ENCODE data around the gene SCNN1G. TPM values are rescaled to one million over a fixed set of nuclear protein-coding genes. Genes with fewer than 3 reads are reported as not detected.

The SCNN1G gene
- total and polyA plus RNA-seq, 9 of the 15 experiments (the other 6 are each of a cell fraction or from before 2014, with no cell fraction given) = not detected

DNA sequence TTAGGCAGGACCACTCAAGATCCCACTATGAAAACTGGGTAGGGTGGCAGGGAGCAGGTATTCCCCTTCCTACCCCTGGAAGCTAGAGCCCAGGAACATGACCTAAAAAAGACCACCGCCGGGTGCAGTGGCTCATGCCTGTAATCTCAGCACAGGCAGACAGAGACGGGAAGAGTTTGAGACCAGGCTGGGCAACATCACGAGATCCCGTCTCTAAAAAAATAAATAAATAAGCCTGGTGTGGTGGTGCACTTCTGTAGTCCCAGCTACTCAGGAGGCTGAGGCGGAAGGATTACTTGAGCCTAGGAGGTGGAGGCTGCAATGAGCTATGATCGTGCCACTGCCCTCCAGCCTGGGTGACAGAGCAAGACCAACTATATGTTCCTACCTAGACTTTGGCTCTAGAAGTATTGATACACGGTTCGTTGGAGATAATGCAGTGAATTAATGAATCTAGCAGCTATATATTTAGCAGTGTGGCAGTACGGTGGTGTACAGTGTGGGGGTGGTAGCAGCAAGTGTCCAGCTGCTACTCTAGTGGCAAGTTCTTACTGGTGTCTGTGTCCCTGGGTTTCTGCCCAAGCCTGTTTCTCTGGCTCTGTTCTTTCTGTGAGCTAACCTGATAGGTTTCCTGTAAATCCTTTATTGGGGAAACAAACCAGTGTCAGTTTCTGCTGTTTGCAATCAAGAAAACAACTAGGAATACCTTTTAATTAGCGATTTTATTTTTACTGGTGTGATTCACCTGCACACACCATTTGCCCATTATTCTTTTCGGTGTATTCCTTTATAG is 30.0 kb upstream of the SCNN1G start (continued):
- TF ChIP-seq, protein P1, sequence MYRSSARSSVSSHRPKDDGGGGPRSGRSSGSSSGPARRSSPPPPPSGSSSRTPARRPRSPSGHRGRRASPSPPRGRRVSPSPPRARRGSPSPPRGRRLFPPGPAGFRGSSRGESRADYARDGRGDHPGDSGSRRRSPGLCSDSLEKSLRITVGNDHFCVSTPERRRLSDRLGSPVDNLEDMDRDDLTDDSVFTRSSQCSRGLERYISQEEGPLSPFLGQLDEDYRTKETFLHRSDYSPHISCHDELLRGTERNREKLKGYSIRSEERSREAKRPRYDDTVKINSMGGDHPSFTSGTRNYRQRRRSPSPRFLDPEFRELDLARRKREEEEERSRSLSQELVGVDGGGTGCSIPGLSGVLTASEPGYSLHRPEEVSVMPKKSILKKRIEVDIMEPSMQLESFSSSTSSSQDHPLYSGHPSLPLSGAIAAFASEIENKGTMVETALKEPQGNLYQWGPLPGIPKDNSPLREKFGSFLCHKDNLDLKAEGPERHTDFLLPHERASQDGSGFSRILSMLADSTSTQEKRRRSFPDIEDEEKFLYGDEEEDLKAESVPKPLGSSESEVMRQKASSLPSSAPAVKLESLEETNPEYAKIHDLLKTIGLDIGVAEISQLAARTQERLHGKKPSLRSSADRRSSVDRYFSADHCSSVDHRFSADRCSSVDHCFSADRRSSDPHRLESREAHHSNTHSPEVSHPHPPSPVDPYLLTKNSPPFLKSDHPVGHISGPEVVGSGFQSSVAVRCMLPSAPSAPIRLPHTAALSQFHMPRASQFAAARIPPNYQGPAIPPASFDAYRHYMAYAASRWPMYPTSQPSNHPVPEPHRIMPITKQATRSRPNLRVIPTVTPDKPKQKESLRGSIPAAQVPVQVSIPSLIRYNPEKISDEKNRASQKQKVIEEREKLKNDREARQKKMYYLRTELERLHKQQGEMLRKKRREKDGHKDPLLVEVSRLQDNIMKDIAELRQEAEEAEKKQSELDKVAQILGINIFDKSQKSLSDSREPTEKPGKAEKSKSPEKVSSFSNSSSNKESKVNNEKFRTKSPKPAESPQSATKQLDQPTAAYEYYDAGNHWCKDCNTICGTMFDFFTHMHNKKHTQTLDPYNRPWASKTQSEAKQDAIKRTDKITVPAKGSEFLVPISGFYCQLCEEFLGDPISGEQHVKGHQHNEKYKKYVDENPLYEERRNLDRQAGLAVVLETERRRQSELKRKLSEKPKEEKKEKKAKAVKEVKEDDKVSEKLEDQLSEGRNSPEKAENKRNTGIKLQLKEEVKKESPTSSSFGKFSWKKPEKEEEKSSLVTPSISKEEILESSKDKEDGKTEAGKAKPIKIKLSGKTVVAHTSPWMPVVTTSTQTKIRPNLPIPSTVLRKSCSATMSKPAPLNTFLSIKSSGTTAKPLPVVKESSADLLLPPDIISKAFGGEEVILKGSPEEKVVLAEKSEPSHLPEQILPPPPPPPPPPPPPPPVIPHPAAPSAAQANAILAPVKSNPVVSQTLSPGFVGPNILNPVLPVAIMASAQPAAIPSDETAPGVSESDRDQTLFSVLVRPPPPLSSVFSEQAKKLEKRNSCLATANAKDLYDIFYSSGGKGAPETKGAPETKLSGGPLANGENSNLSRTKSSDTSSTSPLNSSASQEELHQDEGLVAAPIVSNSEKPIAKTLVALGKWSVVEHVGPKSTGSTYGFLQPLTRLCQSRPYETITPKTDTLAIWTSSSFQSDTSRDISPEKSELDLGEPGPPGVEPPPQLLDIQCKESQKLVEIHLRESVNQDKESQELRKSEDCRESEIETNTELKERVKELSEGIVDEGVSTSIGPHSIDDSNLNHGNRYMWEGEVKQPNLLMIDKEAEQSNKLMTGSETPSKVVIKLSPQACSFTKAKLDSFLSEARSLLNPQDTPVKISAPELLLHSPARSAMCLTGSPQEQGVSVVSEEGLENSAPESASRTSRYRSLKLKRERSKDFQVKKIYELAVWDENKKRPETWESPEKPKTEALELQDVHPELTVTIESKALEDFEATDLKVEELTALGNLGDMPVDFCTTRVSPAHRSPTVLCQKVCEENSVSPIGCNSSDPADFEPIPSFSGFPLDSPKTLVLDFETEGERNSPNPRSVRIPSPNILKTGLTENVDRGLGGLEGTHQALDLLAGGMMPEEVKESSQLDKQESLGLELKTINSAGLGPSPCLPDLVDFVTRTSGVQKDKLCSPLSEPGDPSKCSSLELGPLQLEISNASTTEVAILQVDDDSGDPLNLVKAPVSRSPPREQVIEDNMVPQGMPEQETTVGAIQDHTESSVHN (IDR thresholded peaks at IDR 0.05; ENCODE audit: borderline replicate concordance in 1 of 2, low read depth in 1 of 2) = no peak
- TF ChIP-seq CTBP1 (IDR thresholded peaks at IDR 0.05; ENCODE audit: borderline replicate concordance) = no peak
